Nephron progenitor cell (in vitro differentiated cells): ENCODE measurements around the gene CLCA1.

Experiments used
- DNase-seq: peaks from one replicate; pipeline ENCODE4 v3.0.0; 2021
- H3K27ac Mint-ChIP-seq: 2 replicates; pipeline ENCODE4 v1.8.0; 2021; ENCODE audit warnings: mild to moderate bottlenecking, moderate library complexity, mixed read lengths
- H3K27me3 Mint-ChIP-seq: 2 replicates; pipeline ENCODE4 v1.8.0; 2021; ENCODE audit warnings: mild to moderate bottlenecking, low read depth, mixed read lengths; ENCODE audit not compliant: poor library complexity
- H3K36me3 Mint-ChIP-seq: 2 replicates; pipeline ENCODE4 v1.8.0; 2021; ENCODE audit warnings: low read depth, mixed read lengths
- H3K4me1 Mint-ChIP-seq: 2 replicates; pipeline ENCODE4 v1.8.0; 2021; ENCODE audit warnings: mixed read lengths
- H3K4me3 Mint-ChIP-seq: 2 replicates; pipeline ENCODE4 v1.8.0; 2021; ENCODE audit warnings: mild to moderate bottlenecking, moderate library complexity, mixed read lengths
- H3K9me3 Mint-ChIP-seq: 2 replicates; pipeline ENCODE4 v1.8.0; 2021; ENCODE audit warnings: mild to moderate bottlenecking, moderate library complexity, mixed read lengths
- TF ChIP-seq, protein P1 (sequence below): fragments of 200-600 bp; sonication (generic); IDR thresholded peaks from 2 replicates; pipeline ENCODE4 v1.5.0; 2021; ENCODE audit warnings: antibody characterized with exemption

CLCA1 gene, protein sequence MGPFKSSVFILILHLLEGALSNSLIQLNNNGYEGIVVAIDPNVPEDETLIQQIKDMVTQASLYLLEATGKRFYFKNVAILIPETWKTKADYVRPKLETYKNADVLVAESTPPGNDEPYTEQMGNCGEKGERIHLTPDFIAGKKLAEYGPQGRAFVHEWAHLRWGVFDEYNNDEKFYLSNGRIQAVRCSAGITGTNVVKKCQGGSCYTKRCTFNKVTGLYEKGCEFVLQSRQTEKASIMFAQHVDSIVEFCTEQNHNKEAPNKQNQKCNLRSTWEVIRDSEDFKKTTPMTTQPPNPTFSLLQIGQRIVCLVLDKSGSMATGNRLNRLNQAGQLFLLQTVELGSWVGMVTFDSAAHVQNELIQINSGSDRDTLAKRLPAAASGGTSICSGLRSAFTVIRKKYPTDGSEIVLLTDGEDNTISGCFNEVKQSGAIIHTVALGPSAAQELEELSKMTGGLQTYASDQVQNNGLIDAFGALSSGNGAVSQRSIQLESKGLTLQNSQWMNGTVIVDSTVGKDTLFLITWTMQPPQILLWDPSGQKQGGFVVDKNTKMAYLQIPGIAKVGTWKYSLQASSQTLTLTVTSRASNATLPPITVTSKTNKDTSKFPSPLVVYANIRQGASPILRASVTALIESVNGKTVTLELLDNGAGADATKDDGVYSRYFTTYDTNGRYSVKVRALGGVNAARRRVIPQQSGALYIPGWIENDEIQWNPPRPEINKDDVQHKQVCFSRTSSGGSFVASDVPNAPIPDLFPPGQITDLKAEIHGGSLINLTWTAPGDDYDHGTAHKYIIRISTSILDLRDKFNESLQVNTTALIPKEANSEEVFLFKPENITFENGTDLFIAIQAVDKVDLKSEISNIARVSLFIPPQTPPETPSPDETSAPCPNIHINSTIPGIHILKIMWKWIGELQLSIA

GRCh38 chr1:86468501-86468977, at the start of gene CLCA1:
CLCA1 (plus strand) TSS chr1:86468927; CDS start chr1:86468972, 45 bp downstream.
- no peak within 1 kb of the TSS for H3K4me3 Mint-ChIP-seq
- H3K9me3 Mint-ChIP-seq, result no peaks in the 10 kb centered on the region
- TF ChIP-seq, protein P1, sequence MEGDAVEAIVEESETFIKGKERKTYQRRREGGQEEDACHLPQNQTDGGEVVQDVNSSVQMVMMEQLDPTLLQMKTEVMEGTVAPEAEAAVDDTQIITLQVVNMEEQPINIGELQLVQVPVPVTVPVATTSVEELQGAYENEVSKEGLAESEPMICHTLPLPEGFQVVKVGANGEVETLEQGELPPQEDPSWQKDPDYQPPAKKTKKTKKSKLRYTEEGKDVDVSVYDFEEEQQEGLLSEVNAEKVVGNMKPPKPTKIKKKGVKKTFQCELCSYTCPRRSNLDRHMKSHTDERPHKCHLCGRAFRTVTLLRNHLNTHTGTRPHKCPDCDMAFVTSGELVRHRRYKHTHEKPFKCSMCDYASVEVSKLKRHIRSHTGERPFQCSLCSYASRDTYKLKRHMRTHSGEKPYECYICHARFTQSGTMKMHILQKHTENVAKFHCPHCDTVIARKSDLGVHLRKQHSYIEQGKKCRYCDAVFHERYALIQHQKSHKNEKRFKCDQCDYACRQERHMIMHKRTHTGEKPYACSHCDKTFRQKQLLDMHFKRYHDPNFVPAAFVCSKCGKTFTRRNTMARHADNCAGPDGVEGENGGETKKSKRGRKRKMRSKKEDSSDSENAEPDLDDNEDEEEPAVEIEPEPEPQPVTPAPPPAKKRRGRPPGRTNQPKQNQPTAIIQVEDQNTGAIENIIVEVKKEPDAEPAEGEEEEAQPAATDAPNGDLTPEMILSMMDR, result no peak
- H3K36me3 Mint-ChIP-seq, result no peaks in the 10 kb centered on the region
- H3K27ac Mint-ChIP-seq, result no peak within 1 kb of the TSS
- H3K4me1 Mint-ChIP-seq, result peaks cover 7% of the 10 kb centered on the region
- DNase-seq, result no peak
- peaks cover 3% of the 10 kb centered on the region for H3K27me3 Mint-ChIP-seq

GRCh38 chr1:86419277-86419903, 49.3 kb upstream of the CLCA1 start:
- Mint-ChIP-seq H3K9me3 (no peaks in the 10 kb centered on the region), H3K36me3 (no peaks in the 10 kb centered on the region), H3K27me3 (peaks cover 11% of the 10 kb centered on the region), H3K4me1 (peaks cover 6% of the 10 kb centered on the region), H3K27ac (no peak overlapping the region), H3K4me3 (no peak overlapping the region)
- DNase-seq, result no peak
- TF ChIP-seq, protein P1, result no peak

DNA sequence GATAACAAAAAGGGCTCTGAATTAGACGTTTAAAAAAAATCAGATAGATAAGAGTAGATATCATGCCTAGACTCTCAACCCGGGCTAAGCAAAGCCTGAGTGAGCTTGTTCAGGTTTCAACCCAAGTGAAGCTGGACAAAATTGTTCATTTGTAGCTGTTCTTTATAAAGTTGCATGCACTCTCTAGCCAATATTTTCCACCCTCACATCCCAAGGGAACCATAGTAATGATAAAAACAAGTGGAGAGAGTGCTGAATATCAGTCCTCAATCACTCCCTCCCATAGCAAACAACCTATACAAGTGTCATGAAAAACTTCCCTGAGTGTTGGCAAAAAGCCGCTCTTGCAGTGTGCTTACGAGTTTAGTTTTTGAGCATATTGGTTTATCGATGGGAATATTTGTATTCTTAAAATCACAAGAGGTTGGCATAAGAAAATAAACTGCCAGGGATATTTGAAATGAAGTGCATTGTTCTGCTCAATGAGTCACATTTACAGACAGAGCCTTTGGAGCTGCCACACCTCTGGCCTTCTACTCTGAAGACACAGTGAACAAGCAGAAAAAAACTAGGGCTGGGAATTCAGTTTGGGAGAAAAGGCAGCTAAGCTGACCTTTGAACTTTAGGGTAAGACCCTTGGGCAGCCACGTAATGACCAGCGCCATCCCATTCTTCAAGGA, 47.0 kb upstream of the CLCA1 start:
- TF ChIP-seq, protein P1, result no peak
- no peak overlapping the region for H3K4me3 Mint-ChIP-seq
- H3K9me3 Mint-ChIP-seq, result no peaks in the 10 kb centered on the region
- peaks cover 6% of the 10 kb centered on the region for H3K4me1 Mint-ChIP-seq
- H3K27ac Mint-ChIP-seq, result no peak overlapping the region
- DNase-seq, result no peak
- no peaks in the 10 kb centered on the region for H3K36me3 Mint-ChIP-seq
- H3K27me3 Mint-ChIP-seq, result peaks cover 15% of the 10 kb centered on the region

DNA sequence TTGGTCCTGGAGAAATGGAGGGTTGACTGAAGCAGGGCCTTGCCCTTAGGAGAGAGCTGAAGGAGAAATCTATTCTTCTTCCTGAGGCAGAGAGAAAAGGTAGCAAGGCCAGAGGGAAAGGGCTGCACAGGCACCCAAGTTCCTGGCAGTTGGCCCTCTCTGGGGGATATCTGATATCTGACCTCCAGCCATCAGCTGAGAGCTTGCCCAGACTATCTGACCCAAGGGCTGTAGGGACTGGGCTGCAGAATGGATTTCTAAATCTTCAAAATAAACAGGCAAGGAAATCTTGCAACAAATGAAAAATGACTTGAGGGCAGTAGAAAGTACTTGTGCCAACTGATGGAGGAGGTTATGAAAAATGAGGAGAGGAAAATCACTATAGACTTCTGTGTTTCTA, 45.3 kb upstream of the CLCA1 start:
- H3K4me1 Mint-ChIP-seq, result peaks cover 6% of the 10 kb centered on the region
- peaks cover 15% of the 10 kb centered on the region for H3K27me3 Mint-ChIP-seq
- H3K9me3 Mint-ChIP-seq, result no peaks in the 10 kb centered on the region
- TF ChIP-seq, protein P1, result no peak
- H3K27ac Mint-ChIP-seq, result no peak overlapping the region
- no peak for DNase-seq
- no peaks in the 10 kb centered on the region for H3K36me3 Mint-ChIP-seq
- H3K4me3 Mint-ChIP-seq, result no peak overlapping the region

GRCh38 chr1:86423873-86424272, 44.9 kb upstream of the CLCA1 start, which contains the start of gene CLCA2:
CLCA2 (plus strand) TSS chr1:86424171; CDS start chr1:86424248, 77 bp downstream.
- DNase-seq, result no peak
- H3K4me3 Mint-ChIP-seq, result no peak within 1 kb of the TSS
- no peaks in the 10 kb centered on the region for H3K9me3 Mint-ChIP-seq
- H3K4me1 Mint-ChIP-seq, result peaks cover 6% of the 10 kb centered on the region
- peaks cover 15% of the 10 kb centered on the region for H3K27me3 Mint-ChIP-seq
- no peaks in the 10 kb centered on the region for H3K36me3 Mint-ChIP-seq
- TF ChIP-seq, protein P1, result no peak
- H3K27ac Mint-ChIP-seq, result no peak within 1 kb of the TSS
